Hair follicle dermal papilla cell (primary cell): ENCODE data around the gene STPG1. TPM values are rescaled to one million over a fixed set of nuclear protein-coding genes. Genes with fewer than 3 reads are reported as not detected.

Experiments
- total RNA-seq: library from RNA; depleted of rRNA; stranded (reverse); fragments of >200 nt; gene quantifications from 2 replicates; pipeline ENCODE4 v1.2.3, GENCODE V29; 2012

The STPG1 gene
- 8.4 and 8.9 TPM in 2 replicates for total RNA-seq

GRCh38 chr1:24413350-24414163, at the start of gene STPG1:
TSS of gene STPG1 (minus strand) at chr1:24413782. CDS start at chr1:24401388, 12,394 bp downstream.

GRCh38 chr1:24415334-24415909, 1.8 kb upstream of the STPG1 start, which contains the start of gene NIPAL3:
TSS of gene NIPAL3 (plus strand) at chr1:24415802. CDS start at chr1:24419548, 3,746 bp downstream.

GRCh38 chr1:24319312-24319863, 94.2 kb downstream of the STPG1 start, which contains the start of gene GRHL3:
TSS of gene GRHL3 (plus strand) at chr1:24319357. CDS start at chr1:24319552, 195 bp downstream.

Other genes starting within 250 kb of the STPG1 start
- 0.32 and 0.36 TPM in 2 replicates for gene IFNLR1, start 226.5 kb downstream of the STPG1 start, total RNA-seq
- under 0.01 TPM in 1 of 2 replicates, not detected in the other for gene GRHL3, start 94.4 kb downstream of the STPG1 start, total RNA-seq
- gene NIPAL3, start 2.0 kb upstream of the STPG1 start, total RNA-seq, result 80.2 and 119 TPM in 2 replicates
- 20.1 and 26.7 TPM in 2 replicates for gene RCAN3, start 89.1 kb upstream of the STPG1 start, total RNA-seq
- gene NCMAP, start 142.3 kb upstream of the STPG1 start, total RNA-seq, result not detected in 2 replicates
- 56.5 and 67.9 TPM in 2 replicates for gene SRRM1, start 229.5 kb upstream of the STPG1 start, total RNA-seq